Measurements from ENCODE around the gene COL12A1. TPM values are rescaled to one million over a fixed set of nuclear protein-coding genes. Genes with fewer than 3 reads are reported as not detected.

The COL12A1 gene
- total and polyA plus RNA-seq, 2 of the 13 experiments (the other 11 are each of a cell fraction or from before 2014, with no cell fraction given), result 0.02 TPM; not detected in 1

DNA sequence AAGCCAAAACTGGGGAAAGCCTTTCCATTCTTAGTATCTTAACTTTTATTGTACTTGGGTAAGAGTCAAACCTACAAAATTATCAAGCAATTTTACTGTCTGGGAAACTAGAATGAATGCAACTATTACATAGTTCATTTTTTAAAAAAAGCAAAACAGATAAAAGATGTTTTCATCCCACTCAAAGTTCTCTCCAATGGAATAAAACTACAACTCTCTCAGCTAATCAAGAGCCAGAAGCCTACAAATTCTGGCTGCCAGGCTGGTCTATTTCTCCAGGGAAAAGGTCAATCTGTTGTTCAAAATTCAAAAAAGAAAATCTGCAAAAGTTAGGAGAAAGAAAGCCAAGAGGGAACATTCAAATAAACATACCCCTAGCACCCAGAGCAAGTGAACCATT lies 56.2 kb downstream of the COL12A1 start:
- CTCF ChIA-PET (ENCODE audit: low intra/inter-chr PET ratio, low total read pairs), result no interaction called here

More for the DNA sequence above, 56.2 kb downstream of the COL12A1 start:
- H2AFZ ChIP-seq (ENCODE audit: low read length), result no peak overlapping the region
- in situ Hi-C loops (cut with HindIII; ENCODE audit: extremely low pct_ligation_motif_present, low pct_unique_long_range_greater_than_20kb) (no loop called here), intact Hi-C loops (cut with micrococcal nuclease; ENCODE audit: unreplicated experiment) (no loop called here)
- DNase-seq (ENCODE audit: low spot score), result no peak
- H3K4me2 ChIP-seq (ENCODE audit: low read depth, low read length), result no peak overlapping the region
- POLR2A ChIA-PET, result no interaction called here
- H3K9ac ChIP-seq (ENCODE audit: insufficient read depth, low read depth, low read length), result no peak overlapping the region
- no peaks in the 10 kb centered on the region for H3K4me1 ChIP-seq (ENCODE audit: insufficient read depth, low read length)
- TF ChIP-seq, protein P1, sequence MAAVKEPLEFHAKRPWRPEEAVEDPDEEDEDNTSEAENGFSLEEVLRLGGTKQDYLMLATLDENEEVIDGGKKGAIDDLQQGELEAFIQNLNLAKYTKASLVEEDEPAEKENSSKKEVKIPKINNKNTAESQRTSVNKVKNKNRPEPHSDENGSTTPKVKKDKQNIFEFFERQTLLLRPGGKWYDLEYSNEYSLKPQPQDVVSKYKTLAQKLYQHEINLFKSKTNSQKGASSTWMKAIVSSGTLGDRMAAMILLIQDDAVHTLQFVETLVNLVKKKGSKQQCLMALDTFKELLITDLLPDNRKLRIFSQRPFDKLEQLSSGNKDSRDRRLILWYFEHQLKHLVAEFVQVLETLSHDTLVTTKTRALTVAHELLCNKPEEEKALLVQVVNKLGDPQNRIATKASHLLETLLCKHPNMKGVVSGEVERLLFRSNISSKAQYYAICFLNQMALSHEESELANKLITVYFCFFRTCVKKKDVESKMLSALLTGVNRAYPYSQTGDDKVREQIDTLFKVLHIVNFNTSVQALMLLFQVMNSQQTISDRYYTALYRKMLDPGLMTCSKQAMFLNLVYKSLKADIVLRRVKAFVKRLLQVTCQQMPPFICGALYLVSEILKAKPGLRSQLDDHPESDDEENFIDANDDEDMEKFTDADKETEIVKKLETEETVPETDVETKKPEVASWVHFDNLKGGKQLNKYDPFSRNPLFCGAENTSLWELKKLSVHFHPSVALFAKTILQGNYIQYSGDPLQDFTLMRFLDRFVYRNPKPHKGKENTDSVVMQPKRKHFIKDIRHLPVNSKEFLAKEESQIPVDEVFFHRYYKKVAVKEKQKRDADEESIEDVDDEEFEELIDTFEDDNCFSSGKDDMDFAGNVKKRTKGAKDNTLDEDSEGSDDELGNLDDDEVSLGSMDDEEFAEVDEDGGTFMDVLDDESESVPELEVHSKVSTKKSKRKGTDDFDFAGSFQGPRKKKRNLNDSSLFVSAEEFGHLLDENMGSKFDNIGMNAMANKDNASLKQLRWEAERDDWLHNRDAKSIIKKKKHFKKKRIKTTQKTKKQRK (IDR thresholded peaks at IDR 0.05; ENCODE audit: low read length), result no peak
- TF ChIP-seq ZNF792 (CRISPR knock-in tag; IDR thresholded peaks at IDR 0.05), result no peak
- TF ChIP-seq, protein P2, sequence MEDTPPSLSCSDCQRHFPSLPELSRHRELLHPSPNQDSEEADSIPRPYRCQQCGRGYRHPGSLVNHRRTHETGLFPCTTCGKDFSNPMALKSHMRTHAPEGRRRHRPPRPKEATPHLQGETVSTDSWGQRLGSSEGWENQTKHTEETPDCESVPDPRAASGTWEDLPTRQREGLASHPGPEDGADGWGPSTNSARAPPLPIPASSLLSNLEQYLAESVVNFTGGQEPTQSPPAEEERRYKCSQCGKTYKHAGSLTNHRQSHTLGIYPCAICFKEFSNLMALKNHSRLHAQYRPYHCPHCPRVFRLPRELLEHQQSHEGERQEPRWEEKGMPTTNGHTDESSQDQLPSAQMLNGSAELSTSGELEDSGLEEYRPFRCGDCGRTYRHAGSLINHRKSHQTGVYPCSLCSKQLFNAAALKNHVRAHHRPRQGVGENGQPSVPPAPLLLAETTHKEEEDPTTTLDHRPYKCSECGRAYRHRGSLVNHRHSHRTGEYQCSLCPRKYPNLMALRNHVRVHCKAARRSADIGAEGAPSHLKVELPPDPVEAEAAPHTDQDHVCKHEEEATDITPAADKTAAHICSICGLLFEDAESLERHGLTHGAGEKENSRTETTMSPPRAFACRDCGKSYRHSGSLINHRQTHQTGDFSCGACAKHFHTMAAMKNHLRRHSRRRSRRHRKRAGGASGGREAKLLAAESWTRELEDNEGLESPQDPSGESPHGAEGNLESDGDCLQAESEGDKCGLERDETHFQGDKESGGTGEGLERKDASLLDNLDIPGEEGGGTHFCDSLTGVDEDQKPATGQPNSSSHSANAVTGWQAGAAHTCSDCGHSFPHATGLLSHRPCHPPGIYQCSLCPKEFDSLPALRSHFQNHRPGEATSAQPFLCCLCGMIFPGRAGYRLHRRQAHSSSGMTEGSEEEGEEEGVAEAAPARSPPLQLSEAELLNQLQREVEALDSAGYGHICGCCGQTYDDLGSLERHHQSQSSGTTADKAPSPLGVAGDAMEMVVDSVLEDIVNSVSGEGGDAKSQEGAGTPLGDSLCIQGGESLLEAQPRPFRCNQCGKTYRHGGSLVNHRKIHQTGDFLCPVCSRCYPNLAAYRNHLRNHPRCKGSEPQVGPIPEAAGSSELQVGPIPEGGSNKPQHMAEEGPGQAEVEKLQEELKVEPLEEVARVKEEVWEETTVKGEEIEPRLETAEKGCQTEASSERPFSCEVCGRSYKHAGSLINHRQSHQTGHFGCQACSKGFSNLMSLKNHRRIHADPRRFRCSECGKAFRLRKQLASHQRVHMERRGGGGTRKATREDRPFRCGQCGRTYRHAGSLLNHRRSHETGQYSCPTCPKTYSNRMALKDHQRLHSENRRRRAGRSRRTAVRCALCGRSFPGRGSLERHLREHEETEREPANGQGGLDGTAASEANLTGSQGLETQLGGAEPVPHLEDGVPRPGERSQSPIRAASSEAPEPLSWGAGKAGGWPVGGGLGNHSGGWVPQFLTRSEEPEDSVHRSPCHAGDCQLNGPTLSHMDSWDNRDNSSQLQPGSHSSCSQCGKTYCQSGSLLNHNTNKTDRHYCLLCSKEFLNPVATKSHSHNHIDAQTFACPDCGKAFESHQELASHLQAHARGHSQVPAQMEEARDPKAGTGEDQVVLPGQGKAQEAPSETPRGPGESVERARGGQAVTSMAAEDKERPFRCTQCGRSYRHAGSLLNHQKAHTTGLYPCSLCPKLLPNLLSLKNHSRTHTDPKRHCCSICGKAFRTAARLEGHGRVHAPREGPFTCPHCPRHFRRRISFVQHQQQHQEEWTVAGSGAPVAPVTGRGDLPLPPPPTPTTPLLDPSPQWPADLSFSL (CRISPR knock-in tag; IDR thresholded peaks at IDR 0.05), result no peak
- no peak for TF ChIP-seq ZNF724P (CRISPR knock-in tag; IDR thresholded peaks at IDR 0.05; ENCODE audit: borderline replicate concordance)
- no peak for TF ChIP-seq NFATC3 (CRISPR knock-in tag; IDR thresholded peaks at IDR 0.05)
- TF ChIP-seq SRF (IDR thresholded peaks at IDR 0.05; ENCODE audit: low read depth, low read length), result no peak
- TF ChIP-seq NCOA5 (CRISPR knock-in tag; IDR thresholded peaks at IDR 0.05), result no peak
- TF ChIP-seq PRMT3 (CRISPR knock-in tag; IDR thresholded peaks at IDR 0.05; ENCODE audit: borderline replicate concordance, low read depth), result no peak
- no peak for TF ChIP-seq MATR3 (CRISPR knock-in tag; IDR thresholded peaks at IDR 0.05)
- no peak for TF ChIP-seq HIVEP1 (CRISPR knock-in tag; IDR thresholded peaks at IDR 0.05)
- no peak for FAIRE-seq
- H3K27ac ChIP-seq (ENCODE audit: extremely low read length, insufficient read depth, low read length), result no peak overlapping the region
- H3K27me3 ChIP-seq (ENCODE audit: control insufficient read depth in 1 of 2, insufficient read depth in 2 of 2, low read length in 2 of 2), result no peaks in the 10 kb centered on the region; a peak in 1 of 5 replicates
- ATAC-seq, result no peak
- H3K4me3 ChIP-seq (replicated peaks in 1 of 3; ENCODE audit: insufficient read depth in 1 of 3, low read depth in 2 of 3, low read length in 3 of 3), result no peak overlapping the region
- H4K20me1 ChIP-seq (ENCODE audit: insufficient read depth, low read length), result no peaks in the 10 kb centered on the region
- H3K36me3 ChIP-seq (replicated peaks in 1 of 2; ENCODE audit: control insufficient read depth in 1 of 2, insufficient read depth in 2 of 2, low read length in 2 of 2), result no peaks in the 10 kb centered on the region
- BruUV-seq (replicated peaks), result no TSS peak
- no peaks in the 10 kb centered on the region for H3K9me3 ChIP-seq (ENCODE audit: low read length)
- no peaks in the 10 kb centered on the region for H3K79me2 ChIP-seq (ENCODE audit: insufficient read depth, low read length)
